HEK293T (cell line): ENCODE measurements around the gene MIPEP.

Experiments
- CTCF ChIA-PET: fragments of 350-600 bp; formaldehyde crosslinking; extraction: SDS; loops from one replicate; lab custom pipeline; 2021; ENCODE audit warnings: antibody characterized with exemption, inconsistent platforms; lab: Yijun Ruan, JAX
- POLR2A ChIA-PET: fragments of 350-600 bp; formaldehyde crosslinking; extraction: SDS; loops from one replicate; lab custom pipeline; 2020; ENCODE audit warnings: antibody characterized with exemption, inconsistent platforms; lab: Yijun Ruan, JAX
- DNase-seq: peaks from one replicate; pipeline ENCODE4 v3.0.0; 2012; ENCODE audit warnings: mixed read lengths; ENCODE audit errors: extremely low spot score
- ARNT ChIP-seq: fragments of 450-650 bp; IDR thresholded peaks from 2 replicates; pipeline ENCODE4 v1.6.1; 2017; ENCODE audit warnings: mild to moderate bottlenecking
- BHLHE40 ChIP-seq: fragments of 450-650 bp; IDR thresholded peaks from 2 replicates; pipeline ENCODE4 v1.6.1; 2016; ENCODE audit warnings: mild to moderate bottlenecking, moderate library complexity, borderline replicate concordance
- CTBP1 ChIP-seq: fragments of 450-650 bp; IDR thresholded peaks from 2 replicates; pipeline ENCODE4 v1.6.1; 2016; ENCODE audit warnings: borderline replicate concordance
- ELF4 ChIP-seq: fragments of 450-650 bp; IDR thresholded peaks from 2 replicates; pipeline ENCODE4 v1.6.1; 2017; ENCODE audit warnings: antibody characterized with exemption
- FOXA1 ChIP-seq: fragments of 450-650 bp; IDR thresholded peaks from 2 replicates; pipeline ENCODE4 v1.6.1; 2016; ENCODE audit warnings: mild to moderate bottlenecking
- FOXK2 ChIP-seq: fragments of 450-650 bp; IDR thresholded peaks from 2 replicates; pipeline ENCODE4 v1.6.1; 2016; ENCODE audit warnings: mild to moderate bottlenecking
- FOXM1 ChIP-seq: fragments of 450-650 bp; IDR thresholded peaks from 2 replicates; pipeline ENCODE4 v1.6.1; 2017; ENCODE audit warnings: mild to moderate bottlenecking, borderline replicate concordance
- HDGF ChIP-seq: fragments of 450-650 bp; IDR thresholded peaks from 2 replicates; pipeline ENCODE4 v1.6.1; 2017; ENCODE audit warnings: antibody characterized with exemption, borderline replicate concordance
- L3MBTL2 ChIP-seq: fragments of 450-650 bp; conservative IDR thresholded peaks from 2 replicates; pipeline ENCODE4 v1.6.1; 2016; ENCODE audit warnings: mild to moderate bottlenecking
- LEF1 ChIP-seq: fragments of 450-650 bp; IDR thresholded peaks from 2 replicates; pipeline ENCODE4 v1.6.1; 2017; ENCODE audit warnings: mild to moderate bottlenecking, borderline replicate concordance
- NFRKB ChIP-seq: fragments of 450-650 bp; IDR thresholded peaks from 2 replicates; pipeline ENCODE4 v1.6.1; 2016; ENCODE audit warnings: mild to moderate bottlenecking, moderate library complexity
- PKNOX1 ChIP-seq: fragments of 450-650 bp; IDR thresholded peaks from 2 replicates; pipeline ENCODE4 v1.6.1; 2016
- SP1 ChIP-seq: fragments of 450-650 bp; IDR thresholded peaks from 2 replicates; pipeline ENCODE4 v1.6.1; 2017
- SUZ12 ChIP-seq: fragments of 450-650 bp; IDR thresholded peaks from 2 replicates; pipeline ENCODE4 v1.6.1; 2016; ENCODE audit warnings: mild to moderate bottlenecking
- TARDBP ChIP-seq: fragments of 450-650 bp; IDR thresholded peaks from 2 replicates; pipeline ENCODE4 v1.6.1; 2016
- ZNF384 ChIP-seq: fragments of 450-650 bp; IDR thresholded peaks from 2 replicates; pipeline ENCODE4 v1.6.1; 2016

Gene MIPEP

GRCh38 chr13:23690668-23691067 is 198.5 kb downstream of the MIPEP start:
- no peak for TF ChIP-seq HDGF
- TF ChIP-seq TARDBP = no peak
- no peak for TF ChIP-seq CTBP1
- no peak for TF ChIP-seq L3MBTL2
- TF ChIP-seq NFRKB = no peak
- TF ChIP-seq SUZ12 = no peak
- no peak for TF ChIP-seq LEF1
- TF ChIP-seq ZNF384 = no peak
- ChIA-PET CTCF (no interaction called here), POLR2A (no interaction called here)
- DNase-seq = no peak

- CTCF ChIA-PET = interaction anchor here (0.8 kb wide), 1 partner anchor 11 kb away, joined by 7 read pairs; no protein-coding TSS in a partner anchor
- no peak for DNase-seq
- no peak for TF ChIP-seq SUZ12
- no peak for TF ChIP-seq CTBP1
- TF ChIP-seq FOXM1 = no peak
- no peak for TF ChIP-seq ZNF384
- no peak for TF ChIP-seq HDGF
- no peak for TF ChIP-seq ELF4
- TF ChIP-seq SP1 = no peak
- TF ChIP-seq NFRKB = no peak
- TF ChIP-seq FOXK2 = no peak
- TF ChIP-seq PKNOX1 = no peak
- POLR2A ChIA-PET = no interaction called here
Observed at GRCh38 chr13:23688336-23688735, 200.9 kb downstream of the MIPEP start.

- ChIA-PET POLR2A (no interaction called here), CTCF (no interaction called here)
- DNase-seq = no peak
- TF ChIP-seq CTBP1 = no peak
- TF ChIP-seq FOXM1 = no peak
- no peak for TF ChIP-seq HDGF
- no peak for TF ChIP-seq L3MBTL2
- TF ChIP-seq ARNT = no peak
- no peak for TF ChIP-seq PKNOX1
- TF ChIP-seq LEF1 = no peak
- no peak for TF ChIP-seq SP1
- TF ChIP-seq ELF4 = no peak
- no peak for TF ChIP-seq TARDBP
- TF ChIP-seq FOXK2 = no peak
Observed at GRCh38 chr13:23687614-23688013, 201.6 kb downstream of the MIPEP start.

GRCh38 chr13:23686948-23687347 is 202.3 kb downstream of the MIPEP start:
- ChIA-PET POLR2A (no interaction called here), CTCF (no interaction called here)
- TF ChIP-seq HDGF (no peak), SP1 (no peak), SUZ12 (no peak), FOXK2 (no peak), ZNF384 (no peak), LEF1 (no peak)
- DNase-seq = no peak

- DNase-seq = no peak
- TF ChIP-seq CTBP1 = no peak
- no peak for TF ChIP-seq FOXM1
- no peak for TF ChIP-seq PKNOX1
- TF ChIP-seq HDGF = no peak
- no peak for TF ChIP-seq BHLHE40
- TF ChIP-seq SP1 = no peak
- no peak for TF ChIP-seq LEF1
- no peak for TF ChIP-seq TARDBP
- TF ChIP-seq ELF4 = no peak
- TF ChIP-seq FOXK2 = no peak
- no peak for TF ChIP-seq ZNF384
- TF ChIP-seq NFRKB = no peak
- TF ChIP-seq ARNT = no peak
- no peak for TF ChIP-seq SUZ12
- no peak for TF ChIP-seq L3MBTL2
- TF ChIP-seq FOXA1 = no peak
- ChIA-PET POLR2A (no interaction called here), CTCF (no interaction called here)
Observed at GRCh38 chr13:23685416-23685815, 203.8 kb downstream of the MIPEP start.

- no peak for TF ChIP-seq TARDBP
- TF ChIP-seq LEF1 = no peak
- TF ChIP-seq PKNOX1 = no peak
- TF ChIP-seq L3MBTL2 = no peak
- no peak for TF ChIP-seq ARNT
- TF ChIP-seq NFRKB = no peak
- TF ChIP-seq BHLHE40 = no peak
- TF ChIP-seq CTBP1 = no peak
- no peak for TF ChIP-seq ELF4
- TF ChIP-seq HDGF = no peak
- TF ChIP-seq SUZ12 = no peak
- TF ChIP-seq ZNF384 = no peak
- TF ChIP-seq FOXK2 = no peak
- no peak for TF ChIP-seq SP1
- TF ChIP-seq FOXM1 = no peak
- ChIA-PET CTCF (no interaction called here), POLR2A (no interaction called here)
- DNase-seq = no peak
Observed at GRCh38 chr13:23684647-23685046, 204.6 kb downstream of the MIPEP start.
